Breast epithelium (tissue), 3 donors: ENCODE data around the gene CAMK4.

Experiments used
- CTCF ChIP-seq, 3 donors: fragments of 450-650 bp; IDR thresholded peaks; one replicate each; pipeline ENCODE4 v1.5.1; 2016 to 2017; ENCODE audit warnings: antibody characterized with exemption in 3 of 3, mild to moderate bottlenecking in 3 of 3, moderate library complexity in 3 of 3
- POLR2A ChIP-seq: fragments of 450-650 bp; IDR thresholded peaks from one replicate; pipeline ENCODE4 v1.6.1; 2016; ENCODE audit warnings: antibody characterized with exemption, mild to moderate bottlenecking, moderate library complexity
- POLR2AphosphoS5 ChIP-seq, 3 donors: sonication (generic); formaldehyde crosslinking; IDR thresholded peaks; one replicate each; pipeline ENCODE4 v1.6.1; 2017; ENCODE audit warnings: antibody characterized with exemption in 3 of 3

GRCh38 chr5:111242606-111243005 is 18.4 kb downstream of the CAMK4 start:
- TF ChIP-seq POLR2A (no peak), CTCF (IDR thresholded peaks at IDR 0.05) (no peak), POLR2AphosphoS5 (IDR thresholded peaks at IDR 0.05) (no peak)
